HepG2 (cell line): ENCODE measurements around the gene GYS2. TPM values are rescaled to one million over a fixed set of nuclear protein-coding genes. Genes with fewer than 3 reads are reported as not detected.

Experiments
- ATAC-seq: fragments of 200-7000 bp; cut with Tn5 transposase; 3 replicates; pipeline ENCODE4 v1.9.1; 2020; ENCODE audit warnings: mild to moderate bottlenecking, moderate library complexity
- BruUV-seq: library from RNA; stranded (reverse); fragments of 400-500 nt; replicated peaks from 2 replicates; lab custom pipeline; 2021; lab: Mats Ljungman, UMichigan
- CTCF ChIA-PET: fragments of 300-600 bp; formaldehyde crosslinking; extraction: SDS; loops from one replicate; lab custom pipeline; 2021; ENCODE audit warnings: low total read pairs, inconsistent platforms, low intra/inter-chr PET ratio; lab: Yijun Ruan, JAX
- POLR2A ChIA-PET: fragments of 350-600 bp; sonication (Branson Sonifier 250); formaldehyde crosslinking; loops from one replicate; lab custom pipeline; 2020; ENCODE audit warnings: antibody characterized with exemption, inconsistent platforms; lab: Yijun Ruan, JAX
- DNase-seq: peaks from one replicate; pipeline ENCODE4 v3.0.0-alpha.2; 2015; ENCODE audit warnings: low spot score
- FAIRE-seq: peaks from 3 replicates; lab custom pipeline; 2011; peaks lifted over from hg19 to GRCh38; lab: Jason Lieb, UNC
- H2AFZ ChIP-seq: one replicate; pipeline ENCODE4 v1.6.1; 2011; ENCODE audit warnings: low read length, inconsistent platforms
- H3K27ac ChIP-seq: fragments of 300-600 bp; 3 replicates; pipeline ENCODE4 v1.8.0; 2011; ENCODE audit warnings: mixed run types, mild to moderate bottlenecking, mixed read lengths, low read length, inconsistent platforms; ENCODE audit not compliant: insufficient read depth; ENCODE audit errors: extremely low read length
- H3K27me3 ChIP-seq, 2 experiments: fragments of 200-600 bp in 1 of 2; 2 replicates in 1 of 2; 3 replicates in 1 of 2; pipeline versions ENCODE4 v1.6.0 to v1.8.0; 2011; ENCODE audit warnings: low read length in 2 of 2, mild to moderate bottlenecking in 2 of 2, moderate library complexity in 2 of 2, inconsistent platforms in 1 of 2; ENCODE audit not compliant: insufficient read depth in 2 of 2, control insufficient read depth in 1 of 2
- H3K36me3 ChIP-seq, 2 experiments: fragments of 200-600 bp in 1 of 2; replicated peaks in 1 of 2; 2 replicates in 1 of 2; 3 replicates in 1 of 2; pipeline versions ENCODE4 v1.5.1 to v1.8.0; 2011; ENCODE audit warnings: low read length in 2 of 2, inconsistent platforms in 1 of 2; ENCODE audit not compliant: insufficient read depth in 2 of 2, control insufficient read depth in 1 of 2
- H3K4me1 ChIP-seq: 2 replicates; pipeline ENCODE4 v1.5.1; 2012; ENCODE audit warnings: low read length, inconsistent platforms; ENCODE audit not compliant: insufficient read depth
- H3K4me2 ChIP-seq: 2 replicates; pipeline ENCODE4 v1.6.0; 2011; ENCODE audit warnings: low read depth, low read length, inconsistent platforms
- H3K4me3 ChIP-seq, 3 experiments: fragments of 200-600 bp in 1 of 3; sonication (generic), shearing (Covaris generic) in 1 of 3; replicated peaks in 1 of 3; 2 replicates each; pipeline ENCODE4 v1.5.1; 2011 to 2016; ENCODE audit warnings: low read length in 3 of 3, inconsistent platforms in 2 of 3, low read depth in 2 of 3, mild to moderate bottlenecking in 2 of 3, control low read depth in 1 of 3, mixed read lengths in 1 of 3; ENCODE audit not compliant: insufficient read depth in 1 of 3
- H3K79me2 ChIP-seq: one replicate; pipeline ENCODE4 v1.6.1; 2011; ENCODE audit warnings: low read length, inconsistent platforms; ENCODE audit not compliant: insufficient read depth
- H3K9ac ChIP-seq: 2 replicates; pipeline ENCODE4 v1.6.0; 2011; ENCODE audit warnings: mild to moderate bottlenecking, low read depth, low read length, inconsistent platforms; ENCODE audit not compliant: insufficient read depth
- H3K9me3 ChIP-seq: 2 replicates; pipeline ENCODE4 v1.5.1; 2012; ENCODE audit warnings: mild to moderate bottlenecking, low read length
- H4K20me1 ChIP-seq: 2 replicates; pipeline ENCODE4 v1.6.0; 2011; ENCODE audit warnings: inconsistent platforms, mild to moderate bottlenecking, low read length, moderate library complexity; ENCODE audit not compliant: insufficient read depth
- CEBPG ChIP-seq: IDR thresholded peaks from 2 replicates; pipeline ENCODE4 v1.6.1; 2016
- ELF4 ChIP-seq: sonication (generic); formaldehyde crosslinking; IDR thresholded peaks from 2 replicates; pipeline ENCODE4 v1.5.0; 2020; ENCODE audit warnings: missing genetic modification reagents, mild to moderate bottlenecking, moderate library complexity, borderline replicate concordance
- HNRNPLL ChIP-seq: fragments of 200-400 bp; formaldehyde crosslinking; IDR thresholded peaks from 2 replicates; pipeline ENCODE4 v1.6.1; 2017; ENCODE audit warnings: mild to moderate bottlenecking, low read depth, low read length; ENCODE audit not compliant: poor library complexity, severe bottlenecking
- KLF11 ChIP-seq: IDR thresholded peaks from 2 replicates; pipeline ENCODE4 v1.6.1; 2016; ENCODE audit warnings: missing compliant biosample characterization
- NFIC ChIP-seq: IDR thresholded peaks from 2 replicates; pipeline ENCODE4 v1.6.1; 2012; ENCODE audit warnings: mild to moderate bottlenecking, low read length, inconsistent platforms
- PAX8 ChIP-seq: sonication (generic); formaldehyde crosslinking; IDR thresholded peaks from 2 replicates; pipeline ENCODE4 v1.8.0; 2022; ENCODE audit warnings: mild to moderate bottlenecking, missing genetic modification reagents, borderline replicate concordance
- SRSF4 ChIP-seq: fragments of 200-400 bp; formaldehyde crosslinking; IDR thresholded peaks from one replicate; pipeline ENCODE4 v1.6.1; 2018; ENCODE audit warnings: mild to moderate bottlenecking, low read depth, low read length, moderate library complexity; ENCODE audit not compliant: poor library complexity, severe bottlenecking
- SRY ChIP-seq: sonication (generic); formaldehyde crosslinking; IDR thresholded peaks from 2 replicates; pipeline ENCODE4 v1.8.0; 2022; ENCODE audit warnings: mild to moderate bottlenecking, missing genetic modification reagents
- ZNF232 ChIP-seq: sonication (generic); formaldehyde crosslinking; IDR thresholded peaks from 2 replicates; pipeline ENCODE4 v1.4.0; 2020; ENCODE audit warnings: missing genetic modification reagents, borderline replicate concordance
- ZNF546 ChIP-seq: sonication (generic); formaldehyde crosslinking; conservative IDR thresholded peaks from 2 replicates; pipeline ENCODE4 v1.8.1; 2023; ENCODE audit warnings: mild to moderate bottlenecking, missing genetic modification reagents
- ZNF841 ChIP-seq: sonication (generic); formaldehyde crosslinking; IDR thresholded peaks from 2 replicates; pipeline ENCODE4 v1.8.1; 2023; ENCODE audit warnings: missing genetic modification reagents, borderline replicate concordance
- WGBS: methylation state at CpG from one replicate; pipeline ENCODE4 v1.1.6; 2017; ENCODE audit warnings: low lambda C conversion rate; 5-methylcytosine and 5-hydroxymethylcytosine counted together
- in situ Hi-C: cut with HindIII; loops from 2 replicates; pipeline ENCODE4 v1.10.0; 2017; ENCODE audit warnings: low pct_unique_long_range_greater_than_20kb; ENCODE audit not compliant: extremely low pct_ligation_motif_present
- intact Hi-C: fragments of 100-400 bp; cut with micrococcal nuclease; formaldehyde crosslinking; loops from one replicate; pipeline ENCODE4 v1.10.0; 2022; ENCODE audit not compliant: unreplicated experiment
- polyA plus RNA-seq, 8 experiments: library from polyadenylated mRNA; depleted of rRNA in 3 of 8; stranded (reverse) in 7 of 8; unstranded in 1 of 8; fragments of >200 nt; fragmentation: Illumina TruSeq in 4 of 8; extraction: Trizol in 4 of 8; gene quantifications; 2 replicates each; pipeline versions ENCODE4 v1.2.1 to v1.2.3, GENCODE V29; 2011 to 2016; ENCODE audit warnings: low read depth in 4 of 8, missing spikeins in 1 of 8, mixed read lengths in 1 of 8; ENCODE audit not compliant: insufficient read depth in 1 of 8
- total RNA-seq, 5 experiments: library from RNA; depleted of rRNA; stranded (reverse); fragments of >200 nt; fragmentation: Illumina TruSeq; extraction: Trizol; gene quantifications; 2 replicates each; pipeline ENCODE4 v1.2.3, GENCODE V29; 2016; ENCODE audit warnings: low read depth in 1 of 5
- TF ChIP-seq, protein P1 (sequence below): sonication (generic); formaldehyde crosslinking; IDR thresholded peaks from 2 replicates; pipeline ENCODE4 v1.4.0; 2020; ENCODE audit warnings: missing genetic modification reagents, borderline replicate concordance
- TF ChIP-seq, protein P2 (sequence below), 2 experiments: IDR thresholded peaks; 2 replicates each; pipeline ENCODE4 v1.6.1; 2011 to 2012; ENCODE audit warnings: low read length in 2 of 2, borderline replicate concordance in 1 of 2, low read depth in 1 of 2, mild to moderate bottlenecking in 1 of 2, moderate library complexity in 1 of 2
- TF ChIP-seq, protein P3 (sequence below): sonication (generic); formaldehyde crosslinking; IDR thresholded peaks from 2 replicates; pipeline ENCODE4 v1.8.0; 2023; ENCODE audit warnings: mild to moderate bottlenecking, missing genetic modification reagents
- TF ChIP-seq, protein P4 (sequence below): sonication (generic); formaldehyde crosslinking; conservative IDR thresholded peaks from 2 replicates; pipeline ENCODE4 v1.4.0; 2020; ENCODE audit warnings: missing genetic modification reagents

Gene GYS2
- total and polyA plus RNA-seq, 2 of the 13 experiments (the other 11 are each of a cell fraction or from before 2014, with no cell fraction given): not detected

DNA sequence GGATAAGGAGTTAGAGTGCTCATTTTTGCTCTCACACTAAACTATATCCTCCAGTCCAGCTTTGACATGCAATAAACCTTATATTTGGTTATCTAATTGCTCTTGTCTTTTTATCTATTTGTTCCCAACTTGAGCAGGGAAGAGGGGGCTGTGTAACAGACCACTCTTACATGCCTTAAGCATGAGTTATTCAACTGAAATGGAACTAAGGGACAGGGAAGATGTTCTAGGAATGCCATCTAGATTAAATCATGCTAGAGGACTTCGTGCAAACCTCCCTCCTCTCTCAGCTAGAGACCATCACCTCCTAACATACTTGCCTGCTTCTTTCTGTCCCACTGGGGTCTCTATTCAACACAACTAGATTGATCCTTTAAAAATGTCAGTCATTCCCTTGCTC lies 57.9 kb downstream of the GYS2 start:
- in situ Hi-C loops: no loop called here
- 0 out of 5 replicates have a peak, but pooled peaks cover 0 to 2% of the 10 kb centered on the region in 2 experiments for H3K27me3 ChIP-seq
- DNase-seq: no peak
- no peak overlapping the region for H3K4me3 ChIP-seq
- no peak for ATAC-seq
- no peaks in the 10 kb centered on the region for H3K36me3 ChIP-seq
- H3K4me1 ChIP-seq: no peaks in the 10 kb centered on the region
- no TSS peak for BruUV-seq
- ChIA-PET POLR2A (no interaction called here), CTCF (no interaction called here)
- no peak overlapping the region for H3K4me2 ChIP-seq
- no peak for FAIRE-seq
- intact Hi-C loops: no loop called here
- no peaks in the 10 kb centered on the region for H3K9me3 ChIP-seq
- H3K79me2 ChIP-seq: no peaks in the 10 kb centered on the region
- no peak overlapping the region for H3K27ac ChIP-seq
- no peak overlapping the region for H3K9ac ChIP-seq
- no peaks in the 10 kb centered on the region for H4K20me1 ChIP-seq
- no peak overlapping the region for H2AFZ ChIP-seq
- 0% methylated on average over 1 of the region's 1 CpG for WGBS
- TF ChIP-seq KLF11 (CRISPR knock-in tag) (no peak), PAX8 (no peak), ELF4 (CRISPR knock-in tag) (no peak), CEBPG (CRISPR knock-in tag) (no peak), ZNF546 (CRISPR knock-in tag) (no peak), ZNF841 (CRISPR knock-in tag) (no peak), SRY (CRISPR knock-in tag) (no peak), SRSF4 (no peak), HNRNPLL (no peak), NFIC (no peak), ZNF232 (CRISPR knock-in tag) (no peak)
- TF ChIP-seq, protein P1, sequence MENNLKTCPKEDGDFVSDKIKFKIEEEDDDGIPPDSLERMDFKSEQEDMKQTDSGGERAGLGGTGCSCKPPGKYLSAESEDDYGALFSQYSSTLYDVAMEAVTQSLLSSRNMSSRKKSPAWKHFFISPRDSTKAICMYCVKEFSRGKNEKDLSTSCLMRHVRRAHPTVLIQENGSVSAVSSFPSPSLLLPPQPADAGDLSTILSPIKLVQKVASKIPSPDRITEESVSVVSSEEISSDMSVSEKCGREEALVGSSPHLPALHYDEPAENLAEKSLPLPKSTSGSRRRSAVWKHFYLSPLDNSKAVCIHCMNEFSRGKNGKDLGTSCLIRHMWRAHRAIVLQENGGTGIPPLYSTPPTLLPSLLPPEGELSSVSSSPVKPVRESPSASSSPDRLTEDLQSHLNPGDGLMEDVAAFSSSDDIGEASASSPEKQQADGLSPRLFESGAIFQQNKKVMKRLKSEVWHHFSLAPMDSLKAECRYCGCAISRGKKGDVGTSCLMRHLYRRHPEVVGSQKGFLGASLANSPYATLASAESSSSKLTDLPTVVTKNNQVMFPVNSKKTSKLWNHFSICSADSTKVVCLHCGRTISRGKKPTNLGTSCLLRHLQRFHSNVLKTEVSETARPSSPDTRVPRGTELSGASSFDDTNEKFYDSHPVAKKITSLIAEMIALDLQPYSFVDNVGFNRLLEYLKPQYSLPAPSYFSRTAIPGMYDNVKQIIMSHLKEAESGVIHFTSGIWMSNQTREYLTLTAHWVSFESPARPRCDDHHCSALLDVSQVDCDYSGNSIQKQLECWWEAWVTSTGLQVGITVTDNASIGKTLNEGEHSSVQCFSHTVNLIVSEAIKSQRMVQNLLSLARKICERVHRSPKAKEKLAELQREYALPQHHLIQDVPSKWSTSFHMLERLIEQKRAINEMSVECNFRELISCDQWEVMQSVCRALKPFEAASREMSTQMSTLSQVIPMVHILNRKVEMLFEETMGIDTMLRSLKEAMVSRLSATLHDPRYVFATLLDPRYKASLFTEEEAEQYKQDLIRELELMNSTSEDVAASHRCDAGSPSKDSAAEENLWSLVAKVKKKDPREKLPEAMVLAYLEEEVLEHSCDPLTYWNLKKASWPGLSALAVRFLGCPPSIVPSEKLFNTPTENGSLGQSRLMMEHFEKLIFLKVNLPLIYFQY (CRISPR knock-in tag): no peak
- TF ChIP-seq, protein P2, sequence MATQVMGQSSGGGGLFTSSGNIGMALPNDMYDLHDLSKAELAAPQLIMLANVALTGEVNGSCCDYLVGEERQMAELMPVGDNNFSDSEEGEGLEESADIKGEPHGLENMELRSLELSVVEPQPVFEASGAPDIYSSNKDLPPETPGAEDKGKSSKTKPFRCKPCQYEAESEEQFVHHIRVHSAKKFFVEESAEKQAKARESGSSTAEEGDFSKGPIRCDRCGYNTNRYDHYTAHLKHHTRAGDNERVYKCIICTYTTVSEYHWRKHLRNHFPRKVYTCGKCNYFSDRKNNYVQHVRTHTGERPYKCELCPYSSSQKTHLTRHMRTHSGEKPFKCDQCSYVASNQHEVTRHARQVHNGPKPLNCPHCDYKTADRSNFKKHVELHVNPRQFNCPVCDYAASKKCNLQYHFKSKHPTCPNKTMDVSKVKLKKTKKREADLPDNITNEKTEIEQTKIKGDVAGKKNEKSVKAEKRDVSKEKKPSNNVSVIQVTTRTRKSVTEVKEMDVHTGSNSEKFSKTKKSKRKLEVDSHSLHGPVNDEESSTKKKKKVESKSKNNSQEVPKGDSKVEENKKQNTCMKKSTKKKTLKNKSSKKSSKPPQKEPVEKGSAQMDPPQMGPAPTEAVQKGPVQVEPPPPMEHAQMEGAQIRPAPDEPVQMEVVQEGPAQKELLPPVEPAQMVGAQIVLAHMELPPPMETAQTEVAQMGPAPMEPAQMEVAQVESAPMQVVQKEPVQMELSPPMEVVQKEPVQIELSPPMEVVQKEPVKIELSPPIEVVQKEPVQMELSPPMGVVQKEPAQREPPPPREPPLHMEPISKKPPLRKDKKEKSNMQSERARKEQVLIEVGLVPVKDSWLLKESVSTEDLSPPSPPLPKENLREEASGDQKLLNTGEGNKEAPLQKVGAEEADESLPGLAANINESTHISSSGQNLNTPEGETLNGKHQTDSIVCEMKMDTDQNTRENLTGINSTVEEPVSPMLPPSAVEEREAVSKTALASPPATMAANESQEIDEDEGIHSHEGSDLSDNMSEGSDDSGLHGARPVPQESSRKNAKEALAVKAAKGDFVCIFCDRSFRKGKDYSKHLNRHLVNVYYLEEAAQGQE (IDR thresholded peaks at IDR 0.05; ENCODE audit: borderline replicate concordance in 1 of 2, low read depth in 1 of 2, low read length in 2 of 2): no peak
- TF ChIP-seq, protein P3, sequence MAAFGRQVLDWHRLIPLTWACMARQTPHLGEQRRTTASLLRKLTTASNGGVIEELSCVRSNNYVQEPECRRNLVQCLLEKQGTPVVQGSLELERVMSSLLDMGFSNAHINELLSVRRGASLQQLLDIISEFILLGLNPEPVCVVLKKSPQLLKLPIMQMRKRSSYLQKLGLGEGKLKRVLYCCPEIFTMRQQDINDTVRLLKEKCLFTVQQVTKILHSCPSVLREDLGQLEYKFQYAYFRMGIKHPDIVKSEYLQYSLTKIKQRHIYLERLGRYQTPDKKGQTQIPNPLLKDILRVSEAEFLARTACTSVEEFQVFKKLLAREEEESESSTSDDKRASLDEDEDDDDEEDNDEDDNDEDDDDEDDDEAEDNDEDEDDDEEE (CRISPR knock-in tag): no peak
- TF ChIP-seq, protein P4, sequence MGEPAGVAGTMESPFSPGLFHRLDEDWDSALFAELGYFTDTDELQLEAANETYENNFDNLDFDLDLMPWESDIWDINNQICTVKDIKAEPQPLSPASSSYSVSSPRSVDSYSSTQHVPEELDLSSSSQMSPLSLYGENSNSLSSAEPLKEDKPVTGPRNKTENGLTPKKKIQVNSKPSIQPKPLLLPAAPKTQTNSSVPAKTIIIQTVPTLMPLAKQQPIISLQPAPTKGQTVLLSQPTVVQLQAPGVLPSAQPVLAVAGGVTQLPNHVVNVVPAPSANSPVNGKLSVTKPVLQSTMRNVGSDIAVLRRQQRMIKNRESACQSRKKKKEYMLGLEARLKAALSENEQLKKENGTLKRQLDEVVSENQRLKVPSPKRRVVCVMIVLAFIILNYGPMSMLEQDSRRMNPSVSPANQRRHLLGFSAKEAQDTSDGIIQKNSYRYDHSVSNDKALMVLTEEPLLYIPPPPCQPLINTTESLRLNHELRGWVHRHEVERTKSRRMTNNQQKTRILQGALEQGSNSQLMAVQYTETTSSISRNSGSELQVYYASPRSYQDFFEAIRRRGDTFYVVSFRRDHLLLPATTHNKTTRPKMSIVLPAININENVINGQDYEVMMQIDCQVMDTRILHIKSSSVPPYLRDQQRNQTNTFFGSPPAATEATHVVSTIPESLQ (CRISPR knock-in tag): no peak
